Body of pancreas (tissue), 4 donors: ENCODE data around the gene DDX1. TPM values are rescaled to one million over a fixed set of nuclear protein-coding genes. Genes with fewer than 3 reads are reported as not detected.

ENCODE experiments used
- ATAC-seq: fragments of 150-250 bp; one replicate; pipeline ENCODE4 v1.9.1; 2016
- DNase-seq, 4 donors: peaks; one replicate each; pipeline ENCODE4 v3.0.0-alpha.2; 2019
- H3K27ac ChIP-seq, 4 donors: fragments of 200-600 bp; sonication (generic); 1 replicate in 3 of 4; 2 replicates in 1 of 4; pipeline versions ENCODE4 v1.5.1 to v1.6.1; 2016 to 2019; ENCODE audit warnings: mild to moderate bottlenecking in 1 of 4, mixed read lengths in 1 of 4, moderate library complexity in 1 of 4
- H3K27me3 ChIP-seq, 2 donors: fragments of 200-600 bp; sonication (generic); one replicate each; pipeline ENCODE4 v1.6.0; 2016; ENCODE audit warnings: mild to moderate bottlenecking in 1 of 2
- H3K36me3 ChIP-seq, 2 donors: fragments of 200-600 bp; sonication (generic); replicated peaks in 1 of 2; 2 replicates each; pipeline ENCODE4 v1.5.1; 2016; ENCODE audit warnings: low read depth in 2 of 2; ENCODE audit not compliant: insufficient read depth in 1 of 2
- H3K4me1 ChIP-seq: fragments of 200-600 bp; sonication (generic); one replicate; pipeline ENCODE4 v1.6.0; 2016
- H3K4me3 ChIP-seq, 2 donors: fragments of 200-600 bp; sonication (generic); 1 replicate in 1 of 2; 2 replicates in 1 of 2; pipeline ENCODE4 v1.5.1; 2016 to 2019
- H3K9me3 ChIP-seq, 3 donors: fragments of 200-600 bp; sonication (generic); 1 replicate in 2 of 3; 2 replicates in 1 of 3; pipeline ENCODE4 v1.5.1; 2016
- POLR2A ChIP-seq, 3 donors: fragments of 450-650 bp; IDR thresholded peaks; one replicate each; pipeline ENCODE4 v1.6.1; 2016; ENCODE audit warnings: antibody characterized with exemption in 3 of 3, mild to moderate bottlenecking in 2 of 3
- WGBS, 2 donors: methylation state at CpG; one replicate each; pipeline ENCODE4 v1.1.5; 2017; 5-methylcytosine and 5-hydroxymethylcytosine counted together
- intact Hi-C: fragments of 100-400 bp; cut with DNase I; formaldehyde crosslinking; loops from one replicate; pipeline ENCODE4 v1.15.1; 2023
- total RNA-seq, 2 donors: library from RNA; depleted of rRNA; stranded (reverse); fragments of >200 nt; gene quantifications; one replicate each; pipeline ENCODE4 v1.1.0, GENCODE V29; 2016
- TF ChIP-seq, protein P1 (sequence below), 7 experiments: fragments of 450-650 bp in 4 of 7; fragments of 200-600 bp in 3 of 7; sonication (generic) in 3 of 7; IDR thresholded peaks; one replicate each; pipeline ENCODE4 v1.5.1; 2016 to 2019; ENCODE audit warnings: antibody characterized with exemption in 7 of 7

The DDX1 gene
- total RNA-seq, 2 donors from 2014 or later, result 35.3 to 61.3 TPM

- H3K4me3 ChIP-seq, result no peak overlapping the region
- no peaks in the 10 kb centered on the region for H3K4me1 ChIP-seq
- intact Hi-C loops, result no loop called here
- no peaks in the 10 kb centered on the region for H3K36me3 ChIP-seq
- DNase-seq, result no peak
- TF ChIP-seq, protein P1, sequence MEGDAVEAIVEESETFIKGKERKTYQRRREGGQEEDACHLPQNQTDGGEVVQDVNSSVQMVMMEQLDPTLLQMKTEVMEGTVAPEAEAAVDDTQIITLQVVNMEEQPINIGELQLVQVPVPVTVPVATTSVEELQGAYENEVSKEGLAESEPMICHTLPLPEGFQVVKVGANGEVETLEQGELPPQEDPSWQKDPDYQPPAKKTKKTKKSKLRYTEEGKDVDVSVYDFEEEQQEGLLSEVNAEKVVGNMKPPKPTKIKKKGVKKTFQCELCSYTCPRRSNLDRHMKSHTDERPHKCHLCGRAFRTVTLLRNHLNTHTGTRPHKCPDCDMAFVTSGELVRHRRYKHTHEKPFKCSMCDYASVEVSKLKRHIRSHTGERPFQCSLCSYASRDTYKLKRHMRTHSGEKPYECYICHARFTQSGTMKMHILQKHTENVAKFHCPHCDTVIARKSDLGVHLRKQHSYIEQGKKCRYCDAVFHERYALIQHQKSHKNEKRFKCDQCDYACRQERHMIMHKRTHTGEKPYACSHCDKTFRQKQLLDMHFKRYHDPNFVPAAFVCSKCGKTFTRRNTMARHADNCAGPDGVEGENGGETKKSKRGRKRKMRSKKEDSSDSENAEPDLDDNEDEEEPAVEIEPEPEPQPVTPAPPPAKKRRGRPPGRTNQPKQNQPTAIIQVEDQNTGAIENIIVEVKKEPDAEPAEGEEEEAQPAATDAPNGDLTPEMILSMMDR (IDR thresholded peaks at IDR 0.05), result no peak
- TF ChIP-seq POLR2A (IDR thresholded peaks at IDR 0.05), result no peak
- 67 to 77% methylated on average over 6 of the region's 6 CpGs for WGBS, 2 donors
- no peaks in the 10 kb centered on the region for H3K27me3 ChIP-seq
- ATAC-seq, result no peak
- H3K27ac ChIP-seq, result no peak overlapping the region
- peaks cover 0 to 9% (median 0%) of the 10 kb centered on the region in 3 donors for H3K9me3 ChIP-seq
Observed at GRCh38 chr2:15660491-15661294, 69.0 kb downstream of the DDX1 start.

DNA sequence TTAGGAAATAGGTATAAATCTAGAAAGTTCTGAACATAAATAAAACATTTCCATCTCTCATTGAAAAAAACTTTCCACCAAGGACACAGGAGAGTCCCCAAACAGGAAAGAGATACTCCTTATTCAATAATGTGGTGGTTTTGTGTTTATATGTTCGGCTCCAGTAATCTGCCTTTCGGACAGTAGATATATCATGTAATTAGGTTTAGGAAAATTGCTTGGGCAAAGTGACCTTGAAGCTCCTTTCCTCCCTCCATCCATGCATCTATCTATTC lies 69.6 kb downstream of the DDX1 start:
- Histone ChIP-seq H3K4me3 (no peak overlapping the region), H3K27me3 (no peaks in the 10 kb centered on the region), H3K4me1 (no peaks in the 10 kb centered on the region), H3K9me3 (peaks cover 0 to 9% (median 0%) of the 10 kb centered on the region in 3 donors), H3K27ac (no peak overlapping the region), H3K36me3 (no peaks in the 10 kb centered on the region)
- ATAC-seq (no peak), DNase-seq (no peak)
- intact Hi-C loops, result no loop called here
- TF ChIP-seq, protein P1 (IDR thresholded peaks at IDR 0.05), result no peak
- 54 to 71% methylated on average over 2 of the region's 2 CpGs for WGBS, 2 donors

GRCh38 chr2:15662026-15662425 lies 70.4 kb downstream of the DDX1 start:
- intact Hi-C loops, result no loop called here
- H3K4me1 ChIP-seq, result no peaks in the 10 kb centered on the region
- no peak for DNase-seq
- TF ChIP-seq, protein P1 (IDR thresholded peaks at IDR 0.05), result no peak
- H3K27me3 ChIP-seq, result no peaks in the 10 kb centered on the region
- peaks cover 0 to 9% (median 0%) of the 10 kb centered on the region in 3 donors for H3K9me3 ChIP-seq
- WGBS, 2 donors, result 48 to 66% methylated on average over 4 of the region's 4 CpGs
- no peak overlapping the region for H3K4me3 ChIP-seq
- H3K36me3 ChIP-seq, result no peaks in the 10 kb centered on the region
- no peak for ATAC-seq
- no peak overlapping the region for H3K27ac ChIP-seq

- no peaks in the 10 kb centered on the region for H3K27me3 ChIP-seq
- ATAC-seq (no peak), DNase-seq (no peak)
- no peaks in the 10 kb centered on the region for H3K4me1 ChIP-seq
- intact Hi-C loops, result no loop called here
- peaks cover 0 to 9% (median 0%) of the 10 kb centered on the region in 3 donors for H3K9me3 ChIP-seq
- H3K36me3 ChIP-seq, result no peaks in the 10 kb centered on the region
- 79 to 84% methylated on average over 9 of the region's 9 CpGs for WGBS, 2 donors
- no peak overlapping the region for H3K4me3 ChIP-seq
- no peak overlapping the region for H3K27ac ChIP-seq
- TF ChIP-seq, protein P1 (IDR thresholded peaks at IDR 0.05), result no peak
- no peak for TF ChIP-seq POLR2A (IDR thresholded peaks at IDR 0.05)
Observed at GRCh38 chr2:15662579-15662978, 70.9 kb downstream of the DDX1 start.

DNA sequence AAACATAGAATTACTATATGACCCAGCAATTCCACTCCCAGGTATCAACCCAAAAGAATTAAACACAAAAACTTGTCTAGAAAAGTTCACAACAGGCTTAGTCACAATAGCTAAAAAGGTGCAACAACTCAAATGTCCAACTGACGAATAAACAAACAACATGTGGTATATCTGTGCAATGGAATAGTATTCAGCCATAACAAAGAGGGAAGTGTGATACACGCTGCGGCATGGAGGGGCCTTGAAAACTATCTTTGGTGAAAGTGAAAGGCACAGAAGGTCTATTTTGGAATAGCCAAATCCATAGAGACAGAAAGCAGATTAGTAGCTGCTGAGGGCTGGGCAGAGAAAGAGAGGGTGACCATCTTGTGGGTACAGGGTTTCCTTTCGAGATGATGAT lies 72.1 kb downstream of the DDX1 start:
- Histone ChIP-seq H3K4me1 (no peaks in the 10 kb centered on the region), H3K27me3 (no peaks in the 10 kb centered on the region), H3K4me3 (no peak overlapping the region), H3K36me3 (no peaks in the 10 kb centered on the region), H3K9me3 (peaks cover 0 to 9% (median 0%) of the 10 kb centered on the region in 3 donors), H3K27ac (no peak overlapping the region)
- TF ChIP-seq, protein P1 (IDR thresholded peaks at IDR 0.05), result no peak
- TF ChIP-seq POLR2A (IDR thresholded peaks at IDR 0.05), result no peak
- WGBS, 2 donors, result 72 to 81% methylated on average over 4 of the region's 4 CpGs
- DNase-seq, result no peak
- intact Hi-C loops, result no loop called here
- ATAC-seq, result no peak
